ENCODE measurements around the gene SCN10A. TPM values are rescaled to one million over a fixed set of nuclear protein-coding genes. Genes with fewer than 3 reads are reported as not detected.

SCN10A gene
- total RNA-seq, 1 experiment from 2014 or later = not detected

- no peaks in the 10 kb centered on the region for H3K27me3 ChIP-seq (ENCODE audit: low read length)
- H2AFZ ChIP-seq (ENCODE audit: low read length) = no peak overlapping the region
- no peaks in the 10 kb centered on the region for H4K20me1 ChIP-seq (ENCODE audit: insufficient read depth, low read depth, low read length)
- no peaks in the 10 kb centered on the region for H3K9me3 ChIP-seq (ENCODE audit: low read length)
- no peak overlapping the region for H3K9ac ChIP-seq (ENCODE audit: low read length)
- no peak overlapping the region for H3K4me2 ChIP-seq (ENCODE audit: low read depth, low read length, poor library complexity, severe bottlenecking)
- H3K79me2 ChIP-seq (ENCODE audit: low read length) = no peaks in the 10 kb centered on the region
- no peak for DNase-seq
- no peaks in the 10 kb centered on the region for H3K36me3 ChIP-seq (ENCODE audit: insufficient read depth, low read length)
- no peaks in the 10 kb centered on the region for H3K9me2 ChIP-seq (replicated peaks; ENCODE audit: insufficient read depth, low read length)
- no peak overlapping the region for H3K4me3 ChIP-seq (ENCODE audit: low read length)
- peaks cover 2% of the 10 kb centered on the region; the same call in 1 of the 2 replicates for H3K4me1 ChIP-seq (ENCODE audit: low read length)
- no peak overlapping the region for H3K27ac ChIP-seq (ENCODE audit: low read length)
Measured at GRCh38 chr3:38647217-38647970, 168.6 kb downstream of the SCN10A start.

Other genes starting within 250 kb of the SCN10A start
- gene SCN5A, start 166.5 kb downstream of the SCN10A start, total RNA-seq (2014; rRNA removed; shearing (Covaris generic); ENCODE audit: low replicate concordance) = not detected in 2 replicates
- gene SCN11A, start 235.7 kb upstream of the SCN10A start, total RNA-seq (2014; rRNA removed; shearing (Covaris generic); ENCODE audit: low replicate concordance) = 0.07 TPM in 1 of 2 replicates, not detected in the other
- gene WDR48, start 235.8 kb upstream of the SCN10A start, total RNA-seq (2014; rRNA removed; shearing (Covaris generic); ENCODE audit: low replicate concordance) = 23.7 and 27.7 TPM in 2 replicates